Caco-2 (cell line): ENCODE measurements around the gene FGFRL1. TPM values are rescaled to one million over a fixed set of nuclear protein-coding genes. Genes with fewer than 3 reads are reported as not detected.

ENCODE experiments used
- BruUV-seq: library from RNA; stranded (reverse); fragments of 400-500 nt; replicated peaks from 2 replicates; lab custom pipeline; 2021; lab: Mats Ljungman, UMichigan
- CTCF ChIA-PET: fragments of 300-600 bp; sonication (Branson Sonifier 250); formaldehyde crosslinking; loops from one replicate; lab custom pipeline; 2022; ENCODE audit warnings: antibody characterized with exemption; lab: Charles Lee
- POLR2A ChIA-PET: fragments of 300-600 bp; sonication (Branson Sonifier 250); formaldehyde crosslinking; loops from one replicate; lab custom pipeline; 2022; ENCODE audit warnings: antibody characterized with exemption; lab: Charles Lee
- DNase-seq, 2 experiments: peaks; one replicate each; pipeline versions ENCODE4 v3.0.0 to v3.0.0-alpha.2; 2020 to 2022
- H3K27me3 ChIP-seq: replicated peaks from 2 replicates; pipeline ENCODE4 v1.6.0; 2011; ENCODE audit warnings: low read length; ENCODE audit not compliant: control insufficient read depth, insufficient read depth
- H3K36me3 ChIP-seq: 2 replicates; pipeline ENCODE4 v1.5.1; 2011; ENCODE audit warnings: low read length; ENCODE audit not compliant: control insufficient read depth, insufficient read depth
- H3K4me1 ChIP-seq: fragments of 250-450 bp; sonication (Bioruptor Pico); 2 replicates; pipeline ENCODE4 v1.5.1; 2020; ENCODE audit warnings: mild to moderate bottlenecking
- H3K4me3 ChIP-seq: 2 replicates; pipeline ENCODE4 v1.5.1; 2011; ENCODE audit warnings: low read depth, mild to moderate bottlenecking, control low read depth, low read length
- H3K9me3 ChIP-seq: fragments of 250-450 bp; sonication (Bioruptor Pico); 2 replicates; pipeline ENCODE4 v1.5.1; 2020; ENCODE audit warnings: mild to moderate bottlenecking, moderate library complexity
- H3K27ac Mint-ChIP-seq: one replicate; pipeline ENCODE4 v1.8.0; 2022; ENCODE audit warnings: mixed read lengths; ENCODE audit not compliant: unreplicated experiment
- H3K27me3 Mint-ChIP-seq: one replicate; pipeline ENCODE4 v1.8.0; 2022; ENCODE audit warnings: mixed read lengths; ENCODE audit not compliant: insufficient read depth, unreplicated experiment
- H3K36me3 Mint-ChIP-seq: one replicate; pipeline ENCODE4 v1.8.0; 2022; ENCODE audit warnings: mild to moderate bottlenecking, mixed read lengths; ENCODE audit not compliant: insufficient read depth, unreplicated experiment
- H3K4me1 Mint-ChIP-seq: one replicate; pipeline ENCODE4 v1.8.0; 2022; ENCODE audit warnings: low read depth, mixed read lengths; ENCODE audit not compliant: unreplicated experiment
- H3K4me3 Mint-ChIP-seq: one replicate; pipeline ENCODE4 v1.8.0; 2022; ENCODE audit warnings: mild to moderate bottlenecking, moderate library complexity, mixed read lengths; ENCODE audit not compliant: unreplicated experiment
- H3K9me3 Mint-ChIP-seq: one replicate; pipeline ENCODE4 v1.8.0; 2022; ENCODE audit warnings: mixed read lengths; ENCODE audit not compliant: unreplicated experiment
- CTCF ChIP-seq, 2 experiments: fragments of 200-600 bp in 1 of 2; IDR thresholded peaks; 1 replicate in 1 of 2; 2 replicates in 1 of 2; pipeline versions ENCODE4 v1.5.1 to v1.8.0; 2011 to 2022; ENCODE audit warnings: antibody characterized with exemption in 1 of 2, control low read depth in 1 of 2, inconsistent platforms in 1 of 2, low read depth in 1 of 2, low read length in 1 of 2, mild to moderate bottlenecking in 1 of 2, moderate library complexity in 1 of 2; ENCODE audit not compliant: insufficient read depth in 1 of 2, severe bottlenecking in 1 of 2, unreplicated experiment in 1 of 2
- intact Hi-C: fragments of 100-400 bp; cut with micrococcal nuclease; formaldehyde crosslinking; loops from one replicate; pipeline ENCODE4 v1.10.0; 2022; ENCODE audit not compliant: unreplicated experiment
- total RNA-seq: library from RNA; stranded (reverse); gene quantifications from 2 replicates; pipeline ENCODE4 v1.2.3, GENCODE V29; 2022

The FGFRL1 gene
- total RNA-seq, 1 experiment from 2014 or later, result 26.0 TPM

- intact Hi-C loops, result no loop called here
- peaks cover 26% of the 10 kb centered on the region for H3K36me3 Mint-ChIP-seq
- no TSS peak for BruUV-seq
- Histone ChIP-seq H3K4me1 (no peaks in the 10 kb centered on the region), H3K27me3 (no peaks in the 10 kb centered on the region), H3K36me3 (no peaks in the 10 kb centered on the region), H3K4me3 (no peak overlapping the region), H3K9me3 (no peaks in the 10 kb centered on the region)
- TF ChIP-seq CTCF (IDR thresholded peaks at IDR 0.05; ENCODE audit: insufficient read depth in 1 of 2, low read depth in 1 of 2, low read length in 1 of 2, severe bottlenecking in 1 of 2, unreplicated experiment in 1 of 2), result no peak
- ChIA-PET POLR2A (no interaction called here), CTCF (no interaction called here)
- no peak for DNase-seq
- H3K27ac Mint-ChIP-seq, result no peak overlapping the region
- H3K27me3 Mint-ChIP-seq, result no peaks in the 10 kb centered on the region
- no peak overlapping the region for H3K4me3 Mint-ChIP-seq
- no peaks in the 10 kb centered on the region for H3K9me3 Mint-ChIP-seq
- no peaks in the 10 kb centered on the region for H3K4me1 Mint-ChIP-seq
Observed at GRCh38 chr4:1023895-1024740, 12.7 kb downstream of the FGFRL1 start.

- ChIA-PET POLR2A (no interaction called here), CTCF (no interaction called here)
- intact Hi-C loops, result no loop called here
- Mint-ChIP-seq H3K27me3 (no peaks in the 10 kb centered on the region), H3K27ac (no peak overlapping the region), H3K4me1 (no peaks in the 10 kb centered on the region), H3K36me3 (peaks cover 35% of the 10 kb centered on the region), H3K9me3 (no peaks in the 10 kb centered on the region), H3K4me3 (no peak overlapping the region)
- no peaks in the 10 kb centered on the region for H3K36me3 ChIP-seq
- H3K4me3 ChIP-seq, result no peak overlapping the region
- DNase-seq, result no peak
- H3K4me1 ChIP-seq, result no peaks in the 10 kb centered on the region
- BruUV-seq, result no TSS peak
- H3K27me3 ChIP-seq, result no peaks in the 10 kb centered on the region
- H3K9me3 ChIP-seq, result no peaks in the 10 kb centered on the region
- no peak for TF ChIP-seq CTCF (IDR thresholded peaks at IDR 0.05; ENCODE audit: insufficient read depth in 1 of 2, low read depth in 1 of 2, low read length in 1 of 2, severe bottlenecking in 1 of 2, unreplicated experiment in 1 of 2)
Observed at GRCh38 chr4:1024882-1025545, 13.6 kb downstream of the FGFRL1 start.

GRCh38 chr4:1026115-1026514, 14.7 kb downstream of the FGFRL1 start:
- Mint-ChIP-seq H3K27me3 (no peaks in the 10 kb centered on the region), H3K27ac (no peak overlapping the region), H3K4me1 (no peaks in the 10 kb centered on the region), H3K9me3 (no peaks in the 10 kb centered on the region), H3K36me3 (peaks cover 35% of the 10 kb centered on the region), H3K4me3 (no peak overlapping the region)
- no peaks in the 10 kb centered on the region for H3K4me1 ChIP-seq
- BruUV-seq, result TSS peak; percentile 29
- intact Hi-C loops, result no loop called here
- CTCF ChIA-PET, result no interaction called here
- no peak for TF ChIP-seq CTCF (IDR thresholded peaks at IDR 0.05; ENCODE audit: insufficient read depth in 1 of 2, low read depth in 1 of 2, low read length in 1 of 2, severe bottlenecking in 1 of 2, unreplicated experiment in 1 of 2)
- DNase-seq, result no peak
- no peaks in the 10 kb centered on the region for H3K27me3 ChIP-seq
- no peak overlapping the region for H3K4me3 ChIP-seq
- POLR2A ChIA-PET, result no interaction called here
- H3K36me3 ChIP-seq, result no peaks in the 10 kb centered on the region
- H3K9me3 ChIP-seq, result no peaks in the 10 kb centered on the region
